ENCODE measurements around the gene GLYATL1B. TPM values are rescaled to one million over a fixed set of nuclear protein-coding genes. Genes with fewer than 3 reads are reported as not detected.
"Not testable (repeated sequence)": the region's sequence is repeated elsewhere in the genome, so short reads cannot be mapped to it uniquely, and the experiment has no call there.

The GLYATL1B gene
- total RNA-seq, 3 donors from 2014 or later = not detected

DNA sequence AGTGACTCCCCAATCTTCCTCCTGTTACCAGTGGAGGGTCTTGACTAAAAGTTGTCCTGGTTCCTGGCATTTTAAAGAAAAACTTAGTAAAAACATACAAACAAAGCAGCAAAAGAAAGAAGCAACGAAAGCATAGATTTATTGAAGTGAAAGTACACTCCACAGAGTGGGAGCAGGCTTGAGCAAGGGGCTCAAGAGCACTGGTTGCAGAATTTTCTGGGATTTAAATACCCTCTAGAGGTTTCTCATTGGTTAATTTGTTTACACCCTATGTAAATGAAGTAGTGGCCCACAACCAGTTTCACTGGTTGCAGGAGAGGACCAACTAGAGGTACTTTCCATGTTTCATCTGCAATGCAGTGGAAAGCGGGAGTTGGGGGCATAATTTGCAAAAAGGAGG is 31.7 kb downstream of the GLYATL1B start:
- Histone ChIP-seq H3K4me3 (no peak overlapping the region), H3K36me3 (ENCODE audit: low read depth) (no peaks in the 10 kb centered on the region), H3K4me1 (ENCODE audit: low read depth) (no peaks in the 10 kb centered on the region), H3K9me3 (peaks cover 21% of the 10 kb centered on the region)
- DNase-seq (no peak), ATAC-seq (no peak)
- intact Hi-C loops (cut with DNase I, micrococcal nuclease) = no loop called here
- TF ChIP-seq, protein P1, sequence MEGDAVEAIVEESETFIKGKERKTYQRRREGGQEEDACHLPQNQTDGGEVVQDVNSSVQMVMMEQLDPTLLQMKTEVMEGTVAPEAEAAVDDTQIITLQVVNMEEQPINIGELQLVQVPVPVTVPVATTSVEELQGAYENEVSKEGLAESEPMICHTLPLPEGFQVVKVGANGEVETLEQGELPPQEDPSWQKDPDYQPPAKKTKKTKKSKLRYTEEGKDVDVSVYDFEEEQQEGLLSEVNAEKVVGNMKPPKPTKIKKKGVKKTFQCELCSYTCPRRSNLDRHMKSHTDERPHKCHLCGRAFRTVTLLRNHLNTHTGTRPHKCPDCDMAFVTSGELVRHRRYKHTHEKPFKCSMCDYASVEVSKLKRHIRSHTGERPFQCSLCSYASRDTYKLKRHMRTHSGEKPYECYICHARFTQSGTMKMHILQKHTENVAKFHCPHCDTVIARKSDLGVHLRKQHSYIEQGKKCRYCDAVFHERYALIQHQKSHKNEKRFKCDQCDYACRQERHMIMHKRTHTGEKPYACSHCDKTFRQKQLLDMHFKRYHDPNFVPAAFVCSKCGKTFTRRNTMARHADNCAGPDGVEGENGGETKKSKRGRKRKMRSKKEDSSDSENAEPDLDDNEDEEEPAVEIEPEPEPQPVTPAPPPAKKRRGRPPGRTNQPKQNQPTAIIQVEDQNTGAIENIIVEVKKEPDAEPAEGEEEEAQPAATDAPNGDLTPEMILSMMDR (IDR thresholded peaks at IDR 0.05) = no peak

DNA sequence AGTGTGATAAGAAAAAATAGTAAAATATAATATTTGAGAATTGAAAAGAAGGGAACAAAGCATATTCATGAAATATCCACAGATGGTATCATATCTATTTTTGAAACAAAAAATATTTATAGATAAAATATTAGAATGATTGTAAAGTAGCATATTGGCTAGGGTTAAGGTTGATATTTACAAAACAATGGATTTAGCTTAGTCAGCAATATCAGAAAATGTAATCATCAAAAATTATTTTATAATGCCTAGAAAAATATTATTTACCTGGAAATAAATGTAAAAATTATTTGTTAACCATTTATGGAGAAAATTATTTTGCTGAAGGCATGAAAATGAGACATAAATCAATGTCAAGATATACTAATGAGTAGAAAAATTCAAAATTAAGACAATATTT is 33.7 kb downstream of the GLYATL1B start:
- Histone ChIP-seq H3K9me3 (peaks cover 21% of the 10 kb centered on the region), H3K4me1 (ENCODE audit: low read depth) (no peaks in the 10 kb centered on the region), H3K36me3 (ENCODE audit: low read depth) (no peaks in the 10 kb centered on the region), H3K4me3 (no peak overlapping the region)
- ATAC-seq = no peak
- TF ChIP-seq, protein P1 (IDR thresholded peaks at IDR 0.05) = no peak
- intact Hi-C loops (cut with DNase I, micrococcal nuclease) = no loop called here
- no peak for DNase-seq

DNA sequence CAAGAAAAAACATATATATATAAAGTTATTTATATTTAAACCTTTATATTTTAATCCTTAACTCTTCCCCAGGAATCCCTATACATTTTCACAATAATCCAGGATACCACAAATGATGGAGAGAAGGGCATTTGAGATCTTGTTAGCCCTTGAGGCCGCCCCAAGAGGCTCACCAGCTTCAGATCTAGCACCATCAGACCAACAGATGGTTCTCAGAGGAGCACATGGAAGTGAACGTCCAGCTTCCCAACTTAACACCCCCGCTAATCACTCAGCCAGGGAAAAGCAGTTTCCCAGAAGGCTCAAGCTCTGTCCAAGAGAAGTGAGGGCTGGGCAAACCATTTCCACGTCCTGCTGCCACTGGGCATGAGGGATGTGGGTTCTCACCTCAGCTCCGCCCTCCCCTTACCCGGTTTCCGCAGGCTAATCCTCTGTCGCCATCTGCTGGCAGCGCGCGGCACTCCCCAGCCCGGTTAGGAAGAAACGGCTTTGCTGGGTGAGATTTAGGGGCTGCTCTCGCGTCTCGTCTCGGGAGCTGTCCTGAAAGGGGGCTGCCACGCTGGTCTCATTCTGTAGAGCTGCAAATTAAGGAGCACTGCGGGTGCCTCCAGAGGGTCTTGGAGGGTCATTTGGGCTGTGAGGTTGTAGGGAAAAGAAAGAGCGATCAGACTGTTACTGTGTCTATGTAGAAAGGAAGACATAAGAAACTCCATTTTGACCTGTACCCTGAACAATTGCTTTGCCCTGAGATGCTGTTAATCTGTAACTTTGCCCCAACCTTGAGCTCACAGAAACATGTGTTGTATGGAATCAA is 49.7 kb downstream of the GLYATL1B start:
- H3K36me3 ChIP-seq (ENCODE audit: low read depth) = peaks cover 3% of the 10 kb centered on the region
- peaks cover 5% of the 10 kb centered on the region for H3K4me1 ChIP-seq (ENCODE audit: low read depth)
- no peak overlapping the region for H3K4me3 ChIP-seq
- ATAC-seq (peak; percentile 99), DNase-seq (peak; percentile 85 to 92 (median 90))
- intact Hi-C loops (cut with DNase I, micrococcal nuclease) = no loop called here
- peaks cover 15% of the 10 kb centered on the region for H3K9me3 ChIP-seq
- TF ChIP-seq, protein P1 (IDR thresholded peaks at IDR 0.05) = peak; percentile 97

DNA sequence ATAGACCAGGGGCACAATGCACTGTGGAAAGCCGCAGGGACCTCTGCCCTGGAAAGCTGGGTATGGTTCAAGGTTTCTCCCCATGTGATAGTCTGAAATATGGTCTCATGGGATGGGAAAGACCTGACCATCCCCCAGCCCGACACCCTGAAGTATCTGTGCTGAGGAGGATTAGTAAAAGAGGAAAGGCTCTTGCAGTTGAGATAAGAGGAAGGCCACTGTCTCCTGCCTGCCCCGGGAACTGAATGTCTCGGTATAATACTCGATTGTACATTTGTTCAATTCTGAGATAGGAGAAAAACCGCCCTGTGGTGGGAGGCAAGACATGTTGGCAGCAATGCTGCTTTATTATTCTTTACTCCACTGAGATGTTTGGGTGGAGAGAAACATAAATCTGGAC is 50.4 kb downstream of the GLYATL1B start:
- ATAC-seq; H3K4me1 ChIP-seq (ENCODE audit: low read depth); H3K36me3 ChIP-seq (ENCODE audit: low read depth); DNase-seq; H3K4me3 ChIP-seq; intact Hi-C loops (cut with DNase I, micrococcal nuclease): not testable (repeated sequence)
- peaks cover 11% of the 10 kb centered on the region for H3K9me3 ChIP-seq

DNA sequence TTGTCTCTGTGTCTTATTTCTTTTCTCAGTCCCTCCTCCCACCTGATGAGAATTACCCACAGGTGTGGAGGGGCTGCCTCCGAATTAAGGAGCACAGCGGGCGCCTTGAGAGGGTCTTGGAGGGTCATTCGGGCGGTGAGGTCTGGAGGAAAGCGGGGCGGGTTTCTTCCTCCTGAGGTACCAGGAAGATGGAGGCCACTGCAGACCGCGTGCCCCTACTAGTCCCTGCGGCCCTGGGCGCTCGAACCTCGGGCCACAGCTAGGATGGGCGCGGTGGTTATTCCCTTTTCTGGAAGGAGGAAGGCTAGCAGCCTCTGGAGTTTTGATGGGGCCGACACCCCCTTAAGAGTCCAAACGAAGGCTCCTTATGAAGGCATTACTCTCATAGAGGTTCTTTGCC is 51.1 kb downstream of the GLYATL1B start:
- Histone ChIP-seq H3K36me3 (ENCODE audit: low read depth) (peaks cover 3% of the 10 kb centered on the region), H3K4me3 (no peak overlapping the region), H3K4me1 (ENCODE audit: low read depth) (peaks cover 10% of the 10 kb centered on the region), H3K9me3 (peaks cover 5% of the 10 kb centered on the region)
- DNase-seq (peak in 1 of 3 donors; percentile 44), ATAC-seq (no peak)
- intact Hi-C loops (cut with DNase I, micrococcal nuclease) = no loop called here
- TF ChIP-seq, protein P1 (IDR thresholded peaks at IDR 0.05) = no peak

DNA sequence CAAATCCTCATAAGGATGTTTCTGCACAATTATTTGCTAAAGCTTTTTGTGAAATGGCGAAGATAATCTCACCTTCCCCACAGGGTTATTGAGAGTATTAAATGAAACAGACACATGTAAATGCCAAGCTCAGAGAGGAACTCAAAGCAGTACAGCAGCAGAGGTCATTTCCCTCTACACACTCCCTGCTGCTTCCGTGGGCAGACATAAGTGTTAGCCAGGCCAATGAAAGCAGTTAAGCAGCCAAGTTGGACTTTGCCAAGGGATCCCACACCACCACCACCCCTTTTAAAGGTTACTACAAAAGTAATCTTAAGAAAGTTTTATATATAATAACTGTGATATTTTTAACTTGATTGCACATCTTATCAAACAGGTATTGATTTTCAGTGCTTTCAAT is 52.5 kb downstream of the GLYATL1B start:
- Histone ChIP-seq H3K9me3 (no peaks in the 10 kb centered on the region), H3K36me3 (ENCODE audit: low read depth) (peaks cover 3% of the 10 kb centered on the region), H3K4me1 (ENCODE audit: low read depth) (peaks cover 17% of the 10 kb centered on the region), H3K4me3 (no peak overlapping the region)
- no peak for DNase-seq
- TF ChIP-seq, protein P1 (IDR thresholded peaks at IDR 0.05) = no peak
- intact Hi-C loops (cut with DNase I, micrococcal nuclease) = no loop called here
- no peak for ATAC-seq
